Hepatocyte (in vitro differentiated cells): ENCODE data around the gene SEPTIN10. TPM values are rescaled to one million over a fixed set of nuclear protein-coding genes. Genes with fewer than 3 reads are reported as not detected.

ENCODE experiments used
- DNase-seq: peaks from one replicate; pipeline ENCODE4 v3.0.0-alpha.2; 2016; ENCODE audit warnings: low spot score
- H2AFZ ChIP-seq: fragments of 200-600 bp; sonication (generic); 2 replicates; pipeline ENCODE4 v1.6.0; 2016; ENCODE audit warnings: antibody characterized with exemption, mild to moderate bottlenecking
- H3K27ac ChIP-seq: fragments of 200-600 bp; sonication (generic); 2 replicates; pipeline ENCODE4 v1.5.1; 2016; ENCODE audit warnings: mild to moderate bottlenecking
- H3K27me3 ChIP-seq: fragments of 200-600 bp; sonication (generic); 2 replicates; pipeline ENCODE4 v1.6.1; 2016
- H3K36me3 ChIP-seq: fragments of 200-600 bp; sonication (generic); replicated peaks from 2 replicates; pipeline ENCODE4 v1.5.1; 2016; ENCODE audit warnings: low read depth; ENCODE audit not compliant: insufficient read depth
- H3K4me1 ChIP-seq: fragments of 200-600 bp; sonication (generic); 2 replicates; pipeline ENCODE4 v1.5.1; 2016; ENCODE audit warnings: mild to moderate bottlenecking, moderate library complexity; ENCODE audit not compliant: insufficient read depth
- H3K4me2 ChIP-seq: fragments of 200-600 bp; sonication (generic); 2 replicates; pipeline ENCODE4 v1.6.0; 2016
- H3K4me3 ChIP-seq: fragments of 200-600 bp; sonication (generic); 2 replicates; pipeline ENCODE4 v1.5.1; 2016; ENCODE audit warnings: mild to moderate bottlenecking
- H3K79me2 ChIP-seq: fragments of 200-600 bp; sonication (generic); 2 replicates; pipeline ENCODE4 v1.6.0; 2017; ENCODE audit warnings: mild to moderate bottlenecking
- H3K9me2 ChIP-seq: fragments of 200-600 bp; sonication (generic); replicated peaks from 2 replicates; pipeline ENCODE4 v1.6.0; 2017; ENCODE audit warnings: mild to moderate bottlenecking; ENCODE audit not compliant: insufficient read depth
- H3K9me3 ChIP-seq: fragments of 200-600 bp; sonication (generic); 2 replicates; pipeline ENCODE4 v1.5.1; 2016; ENCODE audit warnings: low read depth, mild to moderate bottlenecking
- H4K20me1 ChIP-seq: fragments of 200-600 bp; sonication (generic); 2 replicates; pipeline ENCODE4 v1.6.0; 2016; ENCODE audit warnings: mild to moderate bottlenecking; ENCODE audit not compliant: insufficient read depth, poor library complexity, severe bottlenecking
- CTCF ChIP-seq: fragments of 200-600 bp; sonication (generic); IDR thresholded peaks from 2 replicates; pipeline ENCODE4 v1.5.1; 2016; ENCODE audit warnings: antibody characterized with exemption, mild to moderate bottlenecking; ENCODE audit not compliant: poor library complexity
- EZH2 ChIP-seq: fragments of 200-600 bp; sonication (generic); IDR thresholded peaks from 2 replicates; pipeline ENCODE4 v1.6.1; 2016; ENCODE audit warnings: antibody characterized with exemption, mild to moderate bottlenecking, borderline replicate concordance
- EZH2phosphoT487 ChIP-seq: fragments of 200-600 bp; sonication (generic); IDR thresholded peaks from one replicate; pipeline ENCODE4 v1.6.1; 2018; ENCODE audit warnings: antibody characterized with exemption, mild to moderate bottlenecking, low read depth, moderate library complexity; ENCODE audit not compliant: unreplicated experiment, severe bottlenecking
- WGBS: methylation state at CpG from one replicate; pipeline ENCODE4 v1.1.6; 2016; ENCODE audit warnings: low lambda C conversion rate; ENCODE audit errors: missing lambda C conversion rate; 5-methylcytosine and 5-hydroxymethylcytosine counted together
- polyA plus RNA-seq: library from polyadenylated mRNA; unstranded; fragments of >200 nt; fragmentation: Nextera tagmentation; extraction: Ambion mirVana; gene quantifications from 2 replicates; pipeline ENCODE4 v1.2.1, GENCODE V29; 2016
- total RNA-seq: library from RNA; depleted of rRNA; stranded (reverse); fragments of >200 nt; gene quantifications from 2 replicates; pipeline ENCODE4 v1.2.3, GENCODE V29; 2014

The SEPTIN10 gene
- total and polyA plus RNA-seq, 2 experiments from 2014 or later: 38.7 to 58.7 TPM

GRCh38 chr2:109563288-109563687 is 50.5 kb downstream of the SEPTIN10 start:
- H3K4me1 ChIP-seq: no peaks in the 10 kb centered on the region
- no peaks in the 10 kb centered on the region for H3K9me3 ChIP-seq
- H3K27ac ChIP-seq: no peak overlapping the region
- H3K79me2 ChIP-seq: no peaks in the 10 kb centered on the region
- no peaks in the 10 kb centered on the region for H3K36me3 ChIP-seq
- no peaks in the 10 kb centered on the region for H3K27me3 ChIP-seq
- H3K4me2 ChIP-seq: no peak overlapping the region
- H3K4me3 ChIP-seq: no peak overlapping the region
- TF ChIP-seq EZH2phosphoT487 (no peak), EZH2 (no peak), CTCF (no peak)
- no peak for DNase-seq
- no peak overlapping the region for H2AFZ ChIP-seq
- no peaks in the 10 kb centered on the region for H3K9me2 ChIP-seq
- 45% methylated on average over 2 of the region's 2 CpGs for WGBS
- H4K20me1 ChIP-seq: no peaks in the 10 kb centered on the region

- Histone ChIP-seq H3K4me2 (no peak overlapping the region), H3K9me3 (no peaks in the 10 kb centered on the region), H3K36me3 (no peaks in the 10 kb centered on the region), H3K4me1 (no peaks in the 10 kb centered on the region), H3K27ac (no peak overlapping the region), H3K4me3 (no peak overlapping the region), H2AFZ (no peak overlapping the region), H3K79me2 (no peaks in the 10 kb centered on the region), H4K20me1 (no peaks in the 10 kb centered on the region), H3K9me2 (no peaks in the 10 kb centered on the region), H3K27me3 (no peaks in the 10 kb centered on the region)
- DNase-seq: no peak
- WGBS: 93% methylated on average over 2 of the region's 2 CpGs
- no peak for TF ChIP-seq CTCF
- no peak for TF ChIP-seq EZH2
- no peak for TF ChIP-seq EZH2phosphoT487
Observed at GRCh38 chr2:109562421-109562820, 51.3 kb downstream of the SEPTIN10 start.

GRCh38 chr2:109560265-109560664 is 53.5 kb downstream of the SEPTIN10 start:
- no peaks in the 10 kb centered on the region for H3K36me3 ChIP-seq
- no peaks in the 10 kb centered on the region for H4K20me1 ChIP-seq
- H3K9me3 ChIP-seq: no peaks in the 10 kb centered on the region
- no peaks in the 10 kb centered on the region for H3K4me1 ChIP-seq
- no peak overlapping the region for H2AFZ ChIP-seq
- no peak for DNase-seq
- no peak overlapping the region for H3K27ac ChIP-seq
- H3K79me2 ChIP-seq: no peaks in the 10 kb centered on the region
- H3K27me3 ChIP-seq: no peaks in the 10 kb centered on the region
- 77% methylated on average over 1 of the region's 1 CpG for WGBS
- TF ChIP-seq EZH2phosphoT487 (no peak), CTCF (no peak), EZH2 (no peak)
- H3K4me2 ChIP-seq: no peak overlapping the region
- H3K9me2 ChIP-seq: no peaks in the 10 kb centered on the region
- H3K4me3 ChIP-seq: no peak overlapping the region
